Activated CD4-positive, CD25-positive, alpha-beta regulatory T cell treated with anti-CD3 and anti-CD28 coated beads, Interleukin-2, amount 50 U/mL, for 24 hours (primary cell): Measurements from ENCODE around the gene SPATA31D1.
"Not testable (repeated sequence)": the region's sequence is repeated elsewhere in the genome, so short reads cannot be mapped to it uniquely, and the experiment has no call there.

Source experiments
- ATAC-seq, 2 donors: fragments of 150-1000 bp; cut with Tn5 transposase; one replicate each; pipeline ENCODE4 v1.10.0; 2021; ENCODE audit warnings: mild to moderate bottlenecking in 1 of 2, moderate library complexity in 1 of 2

Gene SPATA31D1

GRCh38 chr9:81988472-81988871, at the start of gene SPATA31D1:
SPATA31D1 (plus strand) TSS chr9:81988772; CDS start chr9:81988819, 47 bp downstream.
- ATAC-seq, result not testable (repeated sequence)

GRCh38 chr9:81943393-81943792, 45.2 kb upstream of the SPATA31D1 start, which contains the start of gene SPATA31D3:
SPATA31D3 (plus strand) TSS chr9:81943500; CDS start chr9:81943586, 86 bp downstream.
- not testable (repeated sequence) for ATAC-seq

GRCh38 chr9:81948650-81949049, 39.9 kb upstream of the SPATA31D1 start:
- not testable (repeated sequence) for ATAC-seq

GRCh38 chr9:81953096-81953495, 35.5 kb upstream of the SPATA31D1 start:
- no peak for ATAC-seq

- ATAC-seq, result no peak
Measured at GRCh38 chr9:81955625-81956024, 32.9 kb upstream of the SPATA31D1 start.

- ATAC-seq, result peak in 1 of 2 donors; percentile 13
Measured at GRCh38 chr9:81964218-81965171, 24.1 kb upstream of the SPATA31D1 start.

- no peak for ATAC-seq
Measured at GRCh38 chr9:81968026-81968425, 20.5 kb upstream of the SPATA31D1 start.

- no peak for ATAC-seq
Measured at GRCh38 chr9:81969971-81970370, 18.6 kb upstream of the SPATA31D1 start.

GRCh38 chr9:81971727-81972126, 16.8 kb upstream of the SPATA31D1 start:
- ATAC-seq, result no peak

GRCh38 chr9:81974764-81975163, 13.8 kb upstream of the SPATA31D1 start:
- ATAC-seq, result no peak

GRCh38 chr9:81976351-81976750, 12.2 kb upstream of the SPATA31D1 start:
- ATAC-seq, result no peak

- no peak for ATAC-seq
Measured at GRCh38 chr9:81979196-81979595, 9.4 kb upstream of the SPATA31D1 start.

- no peak for ATAC-seq
Measured at GRCh38 chr9:81980568-81980967, 8.0 kb upstream of the SPATA31D1 start.

- no peak for ATAC-seq
Measured at GRCh38 chr9:81981883-81982282, 6.7 kb upstream of the SPATA31D1 start.

- ATAC-seq, result no peak
Measured at GRCh38 chr9:81984928-81985327, 3.6 kb upstream of the SPATA31D1 start.

GRCh38 chr9:81986051-81986450, 2.5 kb upstream of the SPATA31D1 start:
- ATAC-seq, result no peak

GRCh38 chr9:81989700-81990099, 1.1 kb downstream of the SPATA31D1 start:
- no peak for ATAC-seq

- ATAC-seq, result no peak
Measured at GRCh38 chr9:81993656-81994055, 5.1 kb downstream of the SPATA31D1 start.

GRCh38 chr9:81999806-82000205, 11.2 kb downstream of the SPATA31D1 start:
- ATAC-seq, result no peak

GRCh38 chr9:82010711-82011110, 22.1 kb downstream of the SPATA31D1 start:
- ATAC-seq, result no peak

- no peak for ATAC-seq
Measured at GRCh38 chr9:82011133-82011532, 22.6 kb downstream of the SPATA31D1 start.

- ATAC-seq, result no peak
Measured at GRCh38 chr9:82012276-82012675, 23.7 kb downstream of the SPATA31D1 start.

GRCh38 chr9:82020331-82020730, 31.8 kb downstream of the SPATA31D1 start:
- no peak for ATAC-seq

GRCh38 chr9:82021198-82021597, 32.6 kb downstream of the SPATA31D1 start:
- ATAC-seq, result no peak
